ENCODE results near the gene MYRIP. TPM values are rescaled to one million over a fixed set of nuclear protein-coding genes. Genes with fewer than 3 reads are reported as not detected.

Gene MYRIP
- total RNA-seq, 2 donors from 2014 or later = not detected

GRCh38 chr3:40232626-40233025 lies 423.2 kb downstream of the MYRIP start:
- no peak for ATAC-seq (replicated peaks)
- H3K27me3 Mint-ChIP-seq = no peaks in the 10 kb centered on the region
- H3K27ac Mint-ChIP-seq = no peak overlapping the region
- H3K36me3 Mint-ChIP-seq (ENCODE audit: low read depth) = no peaks in the 10 kb centered on the region
- H3K9me3 Mint-ChIP-seq = peaks cover 3% of the 10 kb centered on the region
- no peak overlapping the region for H3K4me3 Mint-ChIP-seq
- no peaks in the 10 kb centered on the region for H3K4me1 Mint-ChIP-seq

GRCh38 chr3:40237159-40237558 lies 427.8 kb downstream of the MYRIP start:
- Mint-ChIP-seq H3K4me1 (no peaks in the 10 kb centered on the region), H3K36me3 (ENCODE audit: low read depth) (no peaks in the 10 kb centered on the region), H3K27me3 (no peaks in the 10 kb centered on the region), H3K9me3 (peaks cover 3% of the 10 kb centered on the region), H3K4me3 (no peak overlapping the region), H3K27ac (no peak overlapping the region)
- ATAC-seq (replicated peaks) = no peak

- H3K27me3 Mint-ChIP-seq = no peaks in the 10 kb centered on the region
Measured at GRCh38 chr3:40237889-40238571, 428.6 kb downstream of the MYRIP start.

GRCh38 chr3:40240921-40241320 lies 431.5 kb downstream of the MYRIP start:
- ATAC-seq (replicated peaks) = no peak
- H3K27me3 Mint-ChIP-seq = no peaks in the 10 kb centered on the region
- no peaks in the 10 kb centered on the region for H3K4me1 Mint-ChIP-seq
- peaks cover 3% of the 10 kb centered on the region for H3K9me3 Mint-ChIP-seq
- H3K36me3 Mint-ChIP-seq (ENCODE audit: low read depth) = no peaks in the 10 kb centered on the region
- H3K27ac Mint-ChIP-seq = no peak overlapping the region
- H3K4me3 Mint-ChIP-seq = no peak overlapping the region

More at GRCh38 chr3:40237889-40238571, 428.6 kb downstream of the MYRIP start:
- H3K9me3 Mint-ChIP-seq = peaks cover 3% of the 10 kb centered on the region
- ATAC-seq (replicated peaks) = no peak
- H3K27ac Mint-ChIP-seq = no peak overlapping the region
- H3K4me1 Mint-ChIP-seq = no peaks in the 10 kb centered on the region
- no peaks in the 10 kb centered on the region for H3K36me3 Mint-ChIP-seq (ENCODE audit: low read depth)
- no peak overlapping the region for H3K4me3 Mint-ChIP-seq

DNA sequence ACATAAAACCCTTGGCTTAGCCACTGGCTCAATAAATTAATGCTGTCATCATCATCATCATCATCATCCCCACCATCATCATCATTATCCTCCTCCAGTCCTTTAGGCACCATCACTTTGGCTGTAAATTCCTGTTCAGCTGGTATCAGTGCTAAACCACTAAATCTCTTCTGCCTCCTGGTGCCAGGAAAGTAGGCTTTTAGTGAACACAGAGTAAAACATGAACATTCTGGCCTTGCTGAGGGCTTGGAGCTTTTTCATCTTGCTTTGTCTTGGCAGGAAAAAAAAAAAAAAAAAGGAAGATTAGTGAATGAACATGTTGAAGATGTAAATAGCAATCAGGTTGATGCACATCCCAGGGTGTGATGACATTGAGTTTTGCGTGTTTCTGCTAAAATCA lies 432.8 kb downstream of the MYRIP start:
- H3K4me1 Mint-ChIP-seq = no peaks in the 10 kb centered on the region
- H3K36me3 Mint-ChIP-seq (ENCODE audit: low read depth) = no peaks in the 10 kb centered on the region
- no peaks in the 10 kb centered on the region for H3K27me3 Mint-ChIP-seq
- ATAC-seq (replicated peaks) = no peak
- peaks cover under 1% of the 10 kb centered on the region for H3K9me3 Mint-ChIP-seq
- no peak overlapping the region for H3K4me3 Mint-ChIP-seq
- H3K27ac Mint-ChIP-seq = no peak overlapping the region

GRCh38 chr3:40242638-40243037 lies 433.2 kb downstream of the MYRIP start:
- no peak for ATAC-seq (replicated peaks)
- Mint-ChIP-seq H3K4me3 (no peak overlapping the region), H3K9me3 (no peaks in the 10 kb centered on the region), H3K27me3 (no peaks in the 10 kb centered on the region), H3K36me3 (ENCODE audit: low read depth) (no peaks in the 10 kb centered on the region), H3K4me1 (no peaks in the 10 kb centered on the region), H3K27ac (no peak overlapping the region)

DNA sequence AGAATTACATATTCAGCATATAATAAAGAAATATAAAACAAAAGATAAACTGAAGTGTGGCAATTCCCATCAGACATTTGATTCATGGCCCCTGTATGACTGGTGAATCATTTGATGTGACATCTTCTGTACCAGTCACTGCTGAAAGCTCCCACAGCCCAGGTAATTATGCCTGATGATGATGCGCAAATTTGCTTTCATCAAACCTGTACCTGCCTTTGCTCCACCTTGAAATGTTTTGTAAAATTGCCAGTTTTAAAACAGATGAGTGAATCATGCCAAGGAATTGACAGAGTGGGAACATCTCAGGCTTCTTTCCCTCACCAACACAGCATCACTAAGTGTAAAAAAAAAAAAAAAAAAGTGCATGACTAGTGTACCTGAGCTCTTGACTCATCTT lies 433.6 kb downstream of the MYRIP start:
- H3K27ac Mint-ChIP-seq = no peak overlapping the region
- H3K9me3 Mint-ChIP-seq = no peaks in the 10 kb centered on the region
- no peak for ATAC-seq (replicated peaks)
- no peaks in the 10 kb centered on the region for H3K36me3 Mint-ChIP-seq (ENCODE audit: low read depth)
- no peaks in the 10 kb centered on the region for H3K4me1 Mint-ChIP-seq
- no peaks in the 10 kb centered on the region for H3K27me3 Mint-ChIP-seq
- H3K4me3 Mint-ChIP-seq = no peak overlapping the region

DNA sequence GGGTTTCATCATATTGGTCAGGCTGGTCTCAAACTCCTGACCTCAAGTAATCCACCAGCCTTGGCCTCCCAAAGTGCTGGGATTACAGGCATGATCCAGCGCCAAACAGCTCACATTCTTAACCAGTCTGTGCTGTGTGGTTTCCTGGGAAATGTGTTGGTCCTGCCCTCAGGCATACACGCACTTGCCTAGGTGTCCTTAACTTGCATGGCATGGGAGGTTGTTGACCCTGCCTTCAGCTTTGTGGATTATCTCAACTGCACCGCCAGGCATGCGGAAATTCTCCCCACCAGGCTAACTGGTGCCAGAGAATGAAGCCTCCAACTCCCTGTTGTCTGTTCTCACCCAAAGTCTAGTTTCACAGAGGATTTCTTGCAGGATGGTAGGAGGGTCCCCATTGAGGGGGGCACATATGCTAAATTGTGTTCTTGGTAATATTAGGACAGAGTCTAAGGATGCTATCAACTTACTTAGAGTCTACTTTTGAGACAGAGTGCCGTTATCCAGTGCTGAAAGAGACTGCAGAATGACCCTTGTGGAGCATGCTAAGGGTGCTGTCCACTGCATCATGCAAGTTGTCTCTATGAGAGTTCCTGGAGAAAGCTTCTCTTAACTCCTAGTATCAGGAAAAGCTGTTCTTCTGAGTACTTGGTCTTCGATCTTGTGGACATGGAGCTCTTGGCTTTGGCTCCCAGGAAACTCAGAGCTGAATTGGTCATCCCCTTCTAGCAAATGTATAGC lies 438.5 kb downstream of the MYRIP start:
- Mint-ChIP-seq H3K9me3 (no peaks in the 10 kb centered on the region), H3K36me3 (ENCODE audit: low read depth) (no peaks in the 10 kb centered on the region), H3K4me1 (no peaks in the 10 kb centered on the region), H3K27me3 (no peaks in the 10 kb centered on the region), H3K27ac (no peak overlapping the region), H3K4me3 (no peak overlapping the region)
- no peak for ATAC-seq (replicated peaks)

DNA sequence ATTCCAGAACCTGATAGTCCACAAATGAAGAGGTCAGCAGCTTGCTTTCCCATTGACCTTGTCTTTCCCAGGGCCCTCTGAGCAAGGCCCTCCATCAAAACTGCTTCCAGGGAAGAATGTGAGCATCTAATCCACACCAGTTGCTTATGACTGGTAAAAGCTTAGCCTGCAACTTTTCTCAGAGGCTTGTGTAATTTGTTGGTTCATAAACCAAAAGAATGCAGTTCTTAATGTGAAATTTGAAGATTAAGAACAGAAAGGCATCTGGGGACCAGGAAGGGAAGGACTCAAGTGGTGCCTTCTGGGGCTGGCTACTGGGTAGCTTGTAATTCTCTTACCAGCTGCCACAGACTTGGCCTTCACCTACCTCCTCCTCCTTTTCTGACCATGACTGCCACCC lies 439.2 kb downstream of the MYRIP start:
- H3K4me3 Mint-ChIP-seq = no peak overlapping the region
- ATAC-seq (replicated peaks) = no peak
- no peaks in the 10 kb centered on the region for H3K36me3 Mint-ChIP-seq (ENCODE audit: low read depth)
- H3K27ac Mint-ChIP-seq = no peak overlapping the region
- no peaks in the 10 kb centered on the region for H3K4me1 Mint-ChIP-seq
- H3K27me3 Mint-ChIP-seq = no peaks in the 10 kb centered on the region
- no peaks in the 10 kb centered on the region for H3K9me3 Mint-ChIP-seq

GRCh38 chr3:40249168-40249567 lies 439.8 kb downstream of the MYRIP start:
- Mint-ChIP-seq H3K27ac (no peak overlapping the region), H3K9me3 (no peaks in the 10 kb centered on the region), H3K4me1 (no peaks in the 10 kb centered on the region), H3K27me3 (no peaks in the 10 kb centered on the region), H3K4me3 (no peak overlapping the region), H3K36me3 (ENCODE audit: low read depth) (no peaks in the 10 kb centered on the region)
- ATAC-seq (replicated peaks) = no peak

DNA sequence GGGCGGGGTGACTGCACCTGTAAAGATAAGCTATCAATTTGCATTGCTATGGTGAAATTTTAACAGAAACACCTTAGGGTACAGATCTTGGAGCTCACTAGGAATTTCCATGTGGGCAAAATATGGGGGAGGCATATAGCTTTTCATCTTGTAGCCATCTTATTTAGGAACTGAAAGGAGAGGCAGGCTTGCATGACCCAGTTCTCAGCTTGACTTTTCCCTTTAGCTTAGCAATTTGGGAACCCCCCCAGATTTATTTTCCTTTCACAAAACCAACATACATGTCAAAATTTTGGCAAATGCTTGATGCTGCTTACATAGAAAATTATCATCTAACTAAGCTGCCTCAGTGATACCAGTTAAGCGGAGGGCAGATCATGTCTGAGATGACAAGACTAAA lies 445.1 kb downstream of the MYRIP start:
- Mint-ChIP-seq H3K4me3 (no peak overlapping the region), H3K27me3 (no peaks in the 10 kb centered on the region), H3K36me3 (ENCODE audit: low read depth) (no peaks in the 10 kb centered on the region), H3K4me1 (no peaks in the 10 kb centered on the region), H3K27ac (no peak overlapping the region), H3K9me3 (no peaks in the 10 kb centered on the region)
- no peak for ATAC-seq (replicated peaks)

- no peaks in the 10 kb centered on the region for H3K4me1 Mint-ChIP-seq
- H3K27me3 Mint-ChIP-seq = no peaks in the 10 kb centered on the region
- no peak overlapping the region for H3K4me3 Mint-ChIP-seq
- no peaks in the 10 kb centered on the region for H3K9me3 Mint-ChIP-seq
- H3K36me3 Mint-ChIP-seq (ENCODE audit: low read depth) = no peaks in the 10 kb centered on the region
- ATAC-seq (replicated peaks) = no peak
- no peak overlapping the region for H3K27ac Mint-ChIP-seq
Measured at GRCh38 chr3:40254891-40255290, 445.5 kb downstream of the MYRIP start.

DNA sequence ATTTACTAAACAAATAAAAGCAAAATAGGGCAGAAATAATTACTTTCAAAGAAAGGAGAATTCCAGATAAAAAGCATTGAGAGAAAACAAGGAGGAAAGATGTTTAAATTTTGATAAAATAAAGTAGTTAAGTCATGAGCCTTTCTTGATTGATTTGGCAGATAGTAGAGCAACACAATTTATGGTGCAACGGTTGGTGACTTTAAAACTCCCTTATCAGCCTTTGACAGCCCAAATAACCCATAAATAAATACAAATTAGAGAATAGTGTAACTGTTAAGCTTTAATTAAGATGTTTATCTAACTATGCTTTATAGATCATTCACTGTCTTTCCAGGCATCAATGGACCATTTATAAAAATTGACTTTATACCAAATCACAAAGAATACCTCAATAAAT lies 446.1 kb downstream of the MYRIP start:
- no peak overlapping the region for H3K27ac Mint-ChIP-seq
- no peaks in the 10 kb centered on the region for H3K9me3 Mint-ChIP-seq
- no peak overlapping the region for H3K4me3 Mint-ChIP-seq
- no peaks in the 10 kb centered on the region for H3K4me1 Mint-ChIP-seq
- no peaks in the 10 kb centered on the region for H3K27me3 Mint-ChIP-seq
- no peaks in the 10 kb centered on the region for H3K36me3 Mint-ChIP-seq (ENCODE audit: low read depth)
- no peak for ATAC-seq (replicated peaks)

- no peak for ATAC-seq (replicated peaks)
- Mint-ChIP-seq H3K36me3 (ENCODE audit: low read depth) (no peaks in the 10 kb centered on the region), H3K9me3 (no peaks in the 10 kb centered on the region), H3K4me3 (no peak overlapping the region), H3K27ac (no peak overlapping the region), H3K27me3 (no peaks in the 10 kb centered on the region), H3K4me1 (no peaks in the 10 kb centered on the region)
Measured at GRCh38 chr3:40258064-40258463, 448.7 kb downstream of the MYRIP start.

DNA sequence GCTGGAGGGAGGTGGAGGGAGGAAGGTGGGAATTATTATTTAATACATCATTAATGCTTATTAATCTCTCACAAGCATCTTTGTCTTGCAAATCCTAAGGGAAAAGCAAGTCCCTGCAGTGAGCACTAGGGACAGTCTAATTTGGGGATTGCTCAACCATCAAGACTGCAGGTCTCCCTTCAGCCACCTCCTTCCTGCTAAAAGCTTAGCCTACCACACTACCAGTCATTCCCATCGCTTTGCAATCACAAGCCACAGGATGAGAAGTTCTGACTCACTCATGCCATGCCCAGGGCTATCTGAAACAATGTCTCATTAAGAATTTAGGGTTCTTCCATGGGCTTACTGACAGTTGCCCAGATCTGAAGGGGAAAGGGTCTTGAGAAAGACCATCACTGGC lies 449.1 kb downstream of the MYRIP start:
- no peaks in the 10 kb centered on the region for H3K27me3 Mint-ChIP-seq
- peak; percentile 47 for ATAC-seq (replicated peaks)
- no peaks in the 10 kb centered on the region for H3K9me3 Mint-ChIP-seq
- H3K36me3 Mint-ChIP-seq (ENCODE audit: low read depth) = no peaks in the 10 kb centered on the region
- H3K4me1 Mint-ChIP-seq = no peaks in the 10 kb centered on the region
- H3K27ac Mint-ChIP-seq = no peak overlapping the region
- H3K4me3 Mint-ChIP-seq = no peak overlapping the region

All from activated T-helper 17 cell treated with anti-CD3 and anti-CD28 coated beads, Interleukin-2, amount 50 U/mL, for 72 hours (primary cell).